ENCODE measurements around the gene DCUN1D3.

- TF ChIP-seq CTCF (conservative IDR thresholded peaks at IDR 0.05; ENCODE audit: low read depth in 2 of 2) (no peak), JUNB (IDR thresholded peaks at IDR 0.05; ENCODE audit: unreplicated experiment) (no peak), EZH2 (IDR thresholded peaks at IDR 0.05; ENCODE audit: low read depth, unreplicated experiment) (no peak), REST (IDR thresholded peaks at IDR 0.05; ENCODE audit: unreplicated experiment) (no peak), POLR2AphosphoS5 (IDR thresholded peaks at IDR 0.05; ENCODE audit: low read depth) (no peak), EZH2phosphoT487 (IDR thresholded peaks at IDR 0.05; ENCODE audit: unreplicated experiment) (no peak), ZNF114 (CRISPR knock-in tag; IDR thresholded peaks at IDR 0.05) (no peak)
These were observed 55.6 kb downstream of the DCUN1D3 start for GRCh38 chr16:20844588-20844987.
